GM12878 (cell line): ENCODE data around the gene LOX. TPM values are rescaled to one million over a fixed set of nuclear protein-coding genes. Genes with fewer than 3 reads are reported as not detected.

Source experiments
- ATAC-seq: fragments of 200-7000 bp; cut with Tn5 transposase; 3 replicates; pipeline ENCODE4 v1.9.1; 2020; ENCODE audit warnings: mild to moderate bottlenecking, moderate library complexity
- BruUV-seq: library from RNA; stranded (reverse); fragments of 400-500 nt; replicated peaks from 2 replicates; lab custom pipeline; 2021; lab: Mats Ljungman, UMichigan
- CTCF ChIA-PET: fragments of 300-600 bp; sonication (Branson Sonifier 250); formaldehyde crosslinking; extraction: SDS; loops from one replicate; lab custom pipeline; 2021; ENCODE audit warnings: inconsistent platforms; lab: Yijun Ruan, JAX
- POLR2A ChIA-PET: fragments of 350-600 bp; formaldehyde crosslinking; extraction: SDS; loops from one replicate; lab custom pipeline; 2021; ENCODE audit warnings: inconsistent platforms; lab: Charles Lee
- RAD21 ChIA-PET: fragments of 300-600 bp; sonication (Branson Sonifier 250); formaldehyde crosslinking; loops from one replicate; lab custom pipeline; 2023; ENCODE audit warnings: antibody characterized with exemption; ENCODE audit not compliant: unreplicated experiment; lab: Charles Lee
- SMC1A ChIA-PET: fragments of 300-600 bp; sonication (Branson Sonifier 250); formaldehyde crosslinking; loops from one replicate; lab custom pipeline; 2023; ENCODE audit not compliant: unreplicated experiment, uncharacterized antibody; lab: Charles Lee
- DNase-seq: peaks from one replicate; pipeline ENCODE4 v3.0.0-alpha.2; 2011; ENCODE audit warnings: low read depth, low spot score
- FAIRE-seq: peaks from 3 replicates; lab custom pipeline; 2011; peaks lifted over from hg19 to GRCh38; lab: Jason Lieb, UNC
- H2AFZ ChIP-seq: 2 replicates; pipeline ENCODE4 v1.6.0; 2011; ENCODE audit warnings: low read depth, low read length, control low read depth; ENCODE audit not compliant: control insufficient read depth
- H3K27ac ChIP-seq: 2 replicates; pipeline ENCODE4 v1.5.1; 2011; ENCODE audit warnings: control low read depth; ENCODE audit not compliant: control insufficient read depth, insufficient read depth
- H3K27me3 ChIP-seq, 2 experiments: replicated peaks in 1 of 2; 2 replicates each; pipeline versions ENCODE4 v1.6.0 to v1.6.1; 2011; ENCODE audit warnings: low read length in 1 of 2; ENCODE audit not compliant: control insufficient read depth in 2 of 2, insufficient read depth in 2 of 2
- H3K36me3 ChIP-seq, 2 experiments: 2 replicates each; pipeline ENCODE4 v1.5.1; 2011; ENCODE audit warnings: low read length in 1 of 2; ENCODE audit not compliant: control insufficient read depth in 2 of 2, insufficient read depth in 2 of 2
- H3K4me1 ChIP-seq: 2 replicates; pipeline ENCODE4 v1.6.1; 2011; ENCODE audit warnings: mild to moderate bottlenecking, low read length, moderate library complexity, mixed read lengths; ENCODE audit not compliant: control insufficient read depth, insufficient read depth
- H3K4me2 ChIP-seq: 2 replicates; pipeline ENCODE4 v1.6.0; 2011; ENCODE audit warnings: control low read depth; ENCODE audit not compliant: control insufficient read depth, insufficient read depth
- H3K4me3 ChIP-seq: fragments of 200-600 bp; sonication (generic); 2 replicates; pipeline ENCODE4 v1.5.1; 2016
- H3K79me2 ChIP-seq: 2 replicates; pipeline ENCODE4 v1.6.0; 2011; ENCODE audit warnings: low read length; ENCODE audit not compliant: control insufficient read depth, insufficient read depth
- H3K9ac ChIP-seq: 2 replicates; pipeline ENCODE4 v1.8.0; 2011; ENCODE audit warnings: low read length, control low read depth, mixed read lengths; ENCODE audit not compliant: control insufficient read depth, insufficient read depth
- H3K9me3 ChIP-seq: replicated peaks from 3 replicates; pipeline ENCODE4 v1.5.1; 2011; ENCODE audit warnings: mild to moderate bottlenecking, low read length; ENCODE audit not compliant: control insufficient read depth, insufficient read depth
- H4K20me1 ChIP-seq: 2 replicates; pipeline ENCODE4 v1.6.0; 2011; ENCODE audit not compliant: control insufficient read depth, insufficient read depth
- BMI1 ChIP-seq: fragments of 450-650 bp; IDR thresholded peaks from 2 replicates; pipeline ENCODE4 v1.6.1; 2016; ENCODE audit warnings: mild to moderate bottlenecking, moderate library complexity, borderline replicate concordance
- CBX3 ChIP-seq: fragments of 200-600 bp; sonication (generic); IDR thresholded peaks from 2 replicates; pipeline ENCODE4 v1.6.1; 2016; ENCODE audit warnings: low read depth, borderline replicate concordance
- CREM ChIP-seq: IDR thresholded peaks from 2 replicates; pipeline ENCODE4 v1.6.1; 2014; ENCODE audit warnings: antibody characterized with exemption, low read depth
- HSF1 ChIP-seq: fragments of 150-350 bp; IDR thresholded peaks from 2 replicates; pipeline ENCODE4 v1.6.1; 2014; ENCODE audit warnings: mild to moderate bottlenecking, low read depth, low read length
- MEF2A ChIP-seq: IDR thresholded peaks from 2 replicates; pipeline ENCODE4 v1.6.1; 2011; ENCODE audit warnings: low read depth, mild to moderate bottlenecking, low read length, moderate library complexity; ENCODE audit not compliant: insufficient read depth
- MYC ChIP-seq: IDR thresholded peaks from 2 replicates; pipeline ENCODE4 v1.6.1; 2011; ENCODE audit warnings: mild to moderate bottlenecking, low read length, moderate library complexity, inconsistent platforms; ENCODE audit not compliant: insufficient read depth, insufficient replicate concordance, insufficient read length, severe bottlenecking
- NBN ChIP-seq: fragments of 450-650 bp; IDR thresholded peaks from 2 replicates; pipeline ENCODE4 v1.6.1; 2016
- NR2C1 ChIP-seq: fragments of 450-650 bp; IDR thresholded peaks from 2 replicates; pipeline ENCODE4 v1.6.1; 2017; ENCODE audit warnings: antibody characterized with exemption, mild to moderate bottlenecking, moderate library complexity
- NR2C2 ChIP-seq: IDR thresholded peaks from 2 replicates; pipeline ENCODE4 v1.6.1; 2011; ENCODE audit warnings: borderline replicate concordance, low read depth; ENCODE audit not compliant: control insufficient read depth, insufficient read length
- POLR2AphosphoS2 ChIP-seq: IDR thresholded peaks from 2 replicates; pipeline ENCODE4 v1.6.1; 2011; ENCODE audit warnings: low read depth, mild to moderate bottlenecking, low read length, improper control_type of control experiment, moderate library complexity
- RBBP5 ChIP-seq: fragments of 200-600 bp; sonication (generic); conservative IDR thresholded peaks from 2 replicates; pipeline ENCODE4 v1.6.1; 2016
- SREBF2 ChIP-seq: IDR thresholded peaks from 2 replicates; pipeline ENCODE4 v1.6.1; 2012; ENCODE audit warnings: mild to moderate bottlenecking, low read length
- ZBTB33 ChIP-seq: fragments of 450-650 bp; IDR thresholded peaks from 2 replicates; pipeline ENCODE4 v1.6.1; 2017; ENCODE audit warnings: mild to moderate bottlenecking
- ZNF207 ChIP-seq: fragments of 450-650 bp; IDR thresholded peaks from 2 replicates; pipeline ENCODE4 v1.6.1; 2014; ENCODE audit warnings: antibody characterized with exemption, mild to moderate bottlenecking, borderline replicate concordance
- ZNF217 ChIP-seq: fragments of 450-650 bp; IDR thresholded peaks from 2 replicates; pipeline ENCODE4 v1.6.1; 2017; ENCODE audit warnings: antibody characterized with exemption, mild to moderate bottlenecking
- in situ Hi-C: fragments of 300-500 bp; cut with MboI; formaldehyde crosslinking; loops from 9 replicates; pipeline ENCODE4 v1.14.3; 2018; ENCODE audit warnings: mixed read lengths
- intact Hi-C: fragments of 100-400 bp; cut with micrococcal nuclease; formaldehyde crosslinking; loops from one replicate; pipeline ENCODE4 v1.14.2; 2022; ENCODE audit not compliant: unreplicated experiment
- polyA plus RNA-seq, 11 experiments: library from polyadenylated mRNA; depleted of rRNA in 4 of 11; unstranded in 6 of 11; stranded (reverse) in 5 of 11; fragments of >200 nt; fragmentation: Nextera tagmentation in 4 of 11; fragmentation: Illumina TruSeq in 1 of 11; extraction: Ambion mirVana in 4 of 11; extraction: Trizol in 1 of 11; gene quantifications; 1 replicate in 1 of 11; 2 replicates in 10 of 11; pipeline versions ENCODE4 v1.2.1 to v1.2.3, GENCODE V29; 2011 to 2016; ENCODE audit warnings: inconsistent platforms in 2 of 11, missing spikeins in 2 of 11, low read depth in 1 of 11
- total RNA-seq, 4 experiments: library from RNA; depleted of rRNA in 3 of 4; stranded (reverse); fragments of >200 nt in 3 of 4; fragmentation: Illumina TruSeq in 1 of 4; extraction: Trizol in 1 of 4; gene quantifications; 2 replicates each; pipeline versions ENCODE4 v1.2.1 to v1.2.3, GENCODE V29; 2013 to 2021
- TF ChIP-seq, protein P1 (sequence below): fragments of 450-650 bp; IDR thresholded peaks from 2 replicates; pipeline ENCODE4 v1.6.1; 2017; ENCODE audit warnings: mild to moderate bottlenecking, moderate library complexity

The LOX gene
- total and polyA plus RNA-seq, 10 of the 15 experiments (the other 5 are each of a cell fraction or from before 2014, with no cell fraction given): 0.03 to 0.69 (median 0.07) TPM; not detected in 1

GRCh38 chr5:122031836-122032235 is 46.2 kb downstream of the LOX start (continued):
- no peak for TF ChIP-seq MYC

- in situ Hi-C loops (no loop called here), intact Hi-C loops (no loop called here)
- RAD21 ChIA-PET: interaction anchor here (0.8 kb wide), 1 partner anchor 61 kb away, joined by 3 read pairs; no protein-coding TSS in a partner anchor
- no peaks in the 10 kb centered on the region for H3K4me1 ChIP-seq
- DNase-seq (no peak), FAIRE-seq (no peak), ATAC-seq (no peak)
- no peaks in the 10 kb centered on the region for H4K20me1 ChIP-seq
- peaks cover 0 to 1% of the 10 kb centered on the region in 2 experiments; a peak in 1 of 4 replicates for H3K36me3 ChIP-seq
- SMC1A ChIA-PET: interaction anchor here (0.6 to 1.3 kb wide), 2 partner anchors 70 to 742 kb away, joined by 3 read pairs; no protein-coding TSS in a partner anchor
- CTCF ChIA-PET: interaction anchor here (0.6 to 1.7 kb wide), 2 partner anchors 67 to 69 kb away, joined by 4 to 6 read pairs; partner anchors contain the start of gene SRFBP1
- H3K27me3 ChIP-seq: no peaks in the 10 kb centered on the region
- no peak overlapping the region for H3K27ac ChIP-seq
- no peaks in the 10 kb centered on the region for H3K9me3 ChIP-seq
- POLR2A ChIA-PET: no interaction called here
- BruUV-seq: no TSS peak
- H3K4me3 ChIP-seq: no peak overlapping the region
- TF ChIP-seq MEF2A (no peak), ZBTB33 (no peak), RBBP5 (no peak), NR2C2 (no peak), NBN (no peak), HSF1 (no peak), CREM (no peak), SREBF2 (no peak), BMI1 (no peak), CBX3 (no peak), NR2C1 (no peak), ZNF217 (no peak), ZNF207 (no peak), POLR2AphosphoS2 (no peak)
- TF ChIP-seq, protein P1, sequence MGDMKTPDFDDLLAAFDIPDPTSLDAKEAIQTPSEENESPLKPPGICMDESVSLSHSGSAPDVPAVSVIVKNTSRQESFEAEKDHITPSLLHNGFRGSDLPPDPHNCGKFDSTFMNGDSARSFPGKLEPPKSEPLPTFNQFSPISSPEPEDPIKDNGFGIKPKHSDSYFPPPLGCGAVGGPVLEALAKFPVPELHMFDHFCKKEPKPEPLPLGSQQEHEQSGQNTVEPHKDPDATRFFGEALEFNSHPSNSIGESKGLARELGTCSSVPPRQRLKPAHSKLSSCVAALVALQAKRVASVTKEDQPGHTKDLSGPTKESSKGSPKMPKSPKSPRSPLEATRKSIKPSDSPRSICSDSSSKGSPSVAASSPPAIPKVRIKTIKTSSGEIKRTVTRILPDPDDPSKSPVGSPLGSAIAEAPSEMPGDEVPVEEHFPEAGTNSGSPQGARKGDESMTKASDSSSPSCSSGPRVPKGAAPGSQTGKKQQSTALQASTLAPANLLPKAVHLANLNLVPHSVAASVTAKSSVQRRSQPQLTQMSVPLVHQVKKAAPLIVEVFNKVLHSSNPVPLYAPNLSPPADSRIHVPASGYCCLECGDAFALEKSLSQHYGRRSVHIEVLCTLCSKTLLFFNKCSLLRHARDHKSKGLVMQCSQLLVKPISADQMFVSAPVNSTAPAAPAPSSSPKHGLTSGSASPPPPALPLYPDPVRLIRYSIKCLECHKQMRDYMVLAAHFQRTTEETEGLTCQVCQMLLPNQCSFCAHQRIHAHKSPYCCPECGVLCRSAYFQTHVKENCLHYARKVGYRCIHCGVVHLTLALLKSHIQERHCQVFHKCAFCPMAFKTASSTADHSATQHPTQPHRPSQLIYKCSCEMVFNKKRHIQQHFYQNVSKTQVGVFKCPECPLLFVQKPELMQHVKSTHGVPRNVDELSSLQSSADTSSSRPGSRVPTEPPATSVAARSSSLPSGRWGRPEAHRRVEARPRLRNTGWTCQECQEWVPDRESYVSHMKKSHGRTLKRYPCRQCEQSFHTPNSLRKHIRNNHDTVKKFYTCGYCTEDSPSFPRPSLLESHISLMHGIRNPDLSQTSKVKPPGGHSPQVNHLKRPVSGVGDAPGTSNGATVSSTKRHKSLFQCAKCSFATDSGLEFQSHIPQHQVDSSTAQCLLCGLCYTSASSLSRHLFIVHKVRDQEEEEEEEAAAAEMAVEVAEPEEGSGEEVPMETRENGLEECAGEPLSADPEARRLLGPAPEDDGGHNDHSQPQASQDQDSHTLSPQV: no peak
- H3K4me2 ChIP-seq: no peak overlapping the region
- H3K9ac ChIP-seq: no peak overlapping the region
- no peaks in the 10 kb centered on the region for H3K79me2 ChIP-seq
- no peak overlapping the region for H2AFZ ChIP-seq
Measured at GRCh38 chr5:122030251-122030650, 47.8 kb downstream of the LOX start.
